RKO (cell line): ENCODE results near the gene P2RX3.
A peak's percentile ranks its signal among the peaks of the same experiment; 100 is the strongest.
"Not testable (repeated sequence)": the region's sequence is repeated elsewhere in the genome, so short reads cannot be mapped to it uniquely, and the experiment has no call there.

Source experiments
- DNase-seq: peaks from one replicate; pipeline ENCODE4 v3.0.0-alpha.2; 2016; ENCODE audit warnings: low spot score

P2RX3 gene

GRCh38 chr11:57338142-57338541 is at the start of gene P2RX3:
Gene P2RX3, plus strand, starts transcription at chr11:57338352. Its CDS starts 199 bp downstream, at chr11:57338551.
- no peak for DNase-seq

GRCh38 chr11:57288771-57289579 is 49.2 kb upstream of the P2RX3 start:
- DNase-seq: peak; percentile 71

- DNase-seq: peak; percentile 37
Observed at GRCh38 chr11:57290288-57290687, 47.9 kb upstream of the P2RX3 start.

GRCh38 chr11:57294225-57295131 is 43.7 kb upstream of the P2RX3 start:
- DNase-seq: no peak

GRCh38 chr11:57296205-57296604 is 41.9 kb upstream of the P2RX3 start:
- DNase-seq: not testable (repeated sequence)

- DNase-seq: no peak
Observed at GRCh38 chr11:57297221-57297620, 40.9 kb upstream of the P2RX3 start.

- no peak for DNase-seq
Observed at GRCh38 chr11:57299150-57299737, 38.9 kb upstream of the P2RX3 start.

GRCh38 chr11:57300785-57301184 is 37.4 kb upstream of the P2RX3 start:
- no peak for DNase-seq

- no peak for DNase-seq
Observed at GRCh38 chr11:57301711-57302423, 36.3 kb upstream of the P2RX3 start.

- DNase-seq: no peak
Observed at GRCh38 chr11:57302489-57302888, 35.7 kb upstream of the P2RX3 start.

- no peak for DNase-seq
Observed at GRCh38 chr11:57303280-57303989, 34.7 kb upstream of the P2RX3 start.

GRCh38 chr11:57303990-57304579 is 34.1 kb upstream of the P2RX3 start:
- DNase-seq: no peak

GRCh38 chr11:57305523-57305922 is 32.6 kb upstream of the P2RX3 start:
- DNase-seq: no peak

GRCh38 chr11:57306161-57306876 is 31.8 kb upstream of the P2RX3 start:
- DNase-seq: no peak

- DNase-seq: no peak
Observed at GRCh38 chr11:57306940-57307565, 31.1 kb upstream of the P2RX3 start.

GRCh38 chr11:57307666-57308270 is 30.4 kb upstream of the P2RX3 start:
- DNase-seq: no peak

- no peak for DNase-seq
Observed at GRCh38 chr11:57308426-57309060, 29.6 kb upstream of the P2RX3 start.

GRCh38 chr11:57309106-57310059 is 28.8 kb upstream of the P2RX3 start:
- DNase-seq: no peak
